Lower leg skin (tissue), 3 donors: ENCODE measurements around the gene ZBTB47.

Experiments used
- CTCF ChIP-seq, 3 donors: fragments of 450-650 bp; IDR thresholded peaks; one replicate each; pipeline ENCODE4 v1.5.1; 2016; ENCODE audit warnings: antibody characterized with exemption in 3 of 3, mild to moderate bottlenecking in 3 of 3, moderate library complexity in 2 of 3
- POLR2A ChIP-seq, 2 donors: fragments of 450-650 bp; IDR thresholded peaks; one replicate each; pipeline ENCODE4 v1.6.1; 2016 to 2017; ENCODE audit warnings: antibody characterized with exemption in 2 of 2, mild to moderate bottlenecking in 1 of 2, moderate library complexity in 1 of 2

- TF ChIP-seq CTCF (IDR thresholded peaks at IDR 0.05) (no peak), POLR2A (IDR thresholded peaks at IDR 0.05) (no peak)
Observed at GRCh38 chr3:42666577-42666998, 13.1 kb downstream of the ZBTB47 start.
